GM18861 (cell line): ENCODE measurements around the gene KLHL9.
A peak's percentile ranks its signal among the peaks of the same experiment; 100 is the strongest.

ENCODE experiments used
- ATAC-seq: cut with Tn5 transposase; IDR thresholded peaks from one replicate; pipeline ENCODE4 v1.9.1; 2021; ENCODE audit not compliant: unreplicated experiment

The KLHL9 gene

DNA sequence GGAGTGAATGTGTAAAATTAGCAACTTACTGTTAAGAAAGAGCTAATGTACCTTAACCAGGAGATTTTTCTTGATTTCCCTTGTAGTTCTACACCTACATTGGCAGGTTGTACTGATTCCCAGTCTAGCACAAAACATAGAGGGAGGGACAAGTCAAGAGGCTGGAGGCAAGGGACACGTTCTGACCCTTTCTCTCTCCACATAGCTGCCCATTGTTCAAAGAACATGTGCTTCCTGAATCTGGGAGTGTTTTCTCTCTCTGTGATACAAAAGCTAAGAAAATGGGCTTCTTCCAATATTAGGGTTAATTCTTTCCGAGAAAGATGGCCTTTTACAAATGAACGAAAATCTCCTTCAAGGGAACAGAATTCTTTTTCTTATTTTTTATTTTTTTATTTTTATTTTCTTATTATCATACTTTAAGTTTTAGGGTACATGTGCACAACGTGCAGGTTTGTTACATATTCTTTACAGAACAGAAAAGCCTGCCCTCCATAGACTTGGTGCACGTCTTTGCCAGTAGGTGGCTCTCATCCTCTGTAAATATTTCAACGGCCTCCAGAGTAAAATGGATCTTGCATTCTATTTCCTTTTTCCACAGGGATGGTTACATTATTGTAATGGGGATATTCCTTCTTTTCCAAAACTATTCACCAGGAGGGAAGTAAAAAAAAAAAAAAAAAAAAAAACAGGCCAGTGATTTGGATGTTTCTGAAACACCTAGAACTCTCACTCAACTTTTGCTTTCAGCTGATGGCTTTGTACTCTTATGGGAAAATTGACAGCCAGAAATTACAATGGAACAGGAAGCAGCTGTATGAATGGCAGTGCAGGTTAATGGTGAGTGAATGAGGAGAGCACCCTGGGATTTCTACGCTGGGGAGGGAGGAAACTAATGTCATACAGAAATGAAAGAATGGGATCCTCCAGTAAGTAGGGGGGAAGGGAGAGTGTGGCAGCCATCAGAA is 17.0 kb downstream of the KLHL9 start:
- peak; percentile 55 for ATAC-seq

DNA sequence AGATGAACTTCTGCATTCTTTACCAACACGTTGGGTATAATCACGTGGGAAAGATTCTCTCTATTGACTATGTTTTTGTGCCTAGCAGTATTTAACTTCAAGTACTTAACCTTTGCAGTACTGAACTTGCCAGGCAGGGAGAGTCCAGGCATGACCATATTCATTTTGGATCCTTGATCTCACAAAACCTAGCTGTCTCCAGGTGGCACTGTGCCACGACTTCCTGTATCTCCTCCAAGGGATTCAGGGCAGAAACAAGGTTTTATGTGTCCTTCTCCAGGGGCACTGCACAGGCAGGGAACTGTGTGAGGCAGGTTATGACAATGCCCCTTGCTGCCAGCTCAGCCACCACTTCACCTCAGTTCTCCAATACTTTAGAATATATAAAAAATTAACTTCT is 18.3 kb downstream of the KLHL9 start:
- ATAC-seq: no peak

DNA sequence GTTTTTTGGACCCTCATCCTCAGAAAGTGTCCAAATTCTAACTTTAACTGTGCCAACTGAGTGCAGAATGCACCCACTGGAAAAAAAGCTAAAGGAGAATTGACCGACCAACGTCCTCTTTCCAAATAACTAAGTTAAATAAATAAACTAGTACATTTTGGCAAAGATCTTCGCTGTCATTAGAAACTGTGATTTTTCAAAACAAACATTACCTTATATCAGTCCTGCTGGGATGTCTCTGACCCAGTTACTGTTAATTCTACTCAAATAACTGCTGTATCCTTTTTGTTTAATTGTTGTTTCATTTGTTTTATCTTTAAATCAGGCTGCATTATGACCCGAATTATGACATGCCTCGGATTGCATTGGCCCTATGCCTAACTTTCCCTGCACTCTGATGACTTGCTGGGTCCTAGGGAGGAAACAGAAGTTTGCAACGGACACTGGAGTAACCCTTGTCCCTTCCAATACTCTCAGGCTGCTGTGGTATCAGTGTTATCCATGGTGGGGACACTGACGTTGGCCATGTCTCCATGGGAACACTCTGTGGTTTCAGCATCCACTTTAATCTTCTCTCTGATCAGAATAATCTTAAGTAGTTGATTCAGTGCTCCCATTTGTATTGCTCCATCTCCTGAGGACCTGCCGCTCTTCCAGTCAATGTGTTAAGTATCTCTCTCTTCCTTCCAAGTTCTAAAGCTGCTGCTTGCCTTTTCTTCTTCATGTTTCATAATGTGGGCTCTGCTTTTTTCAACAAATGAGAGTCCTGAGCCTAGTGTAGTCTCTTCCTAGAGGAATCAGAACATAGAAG is 19.0 kb downstream of the KLHL9 start:
- no peak for ATAC-seq

DNA sequence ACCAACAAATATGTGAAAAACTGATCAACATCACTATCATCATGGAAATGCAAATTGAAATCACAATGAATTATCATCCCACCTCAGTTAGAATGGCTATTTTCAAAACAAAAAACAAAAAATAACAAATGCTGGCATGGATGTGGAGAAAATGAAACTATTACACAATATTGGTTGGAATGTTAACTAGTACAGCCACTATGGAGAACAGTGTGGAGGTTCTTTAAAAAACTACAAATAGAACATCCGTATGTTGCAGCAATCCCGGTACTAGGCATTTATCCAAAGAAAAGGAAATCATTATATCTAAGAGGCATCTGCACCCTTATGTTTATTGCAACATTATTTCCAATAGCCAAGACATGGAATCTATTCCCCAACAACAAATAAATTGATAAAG is 21.1 kb downstream of the KLHL9 start:
- no peak for ATAC-seq

DNA sequence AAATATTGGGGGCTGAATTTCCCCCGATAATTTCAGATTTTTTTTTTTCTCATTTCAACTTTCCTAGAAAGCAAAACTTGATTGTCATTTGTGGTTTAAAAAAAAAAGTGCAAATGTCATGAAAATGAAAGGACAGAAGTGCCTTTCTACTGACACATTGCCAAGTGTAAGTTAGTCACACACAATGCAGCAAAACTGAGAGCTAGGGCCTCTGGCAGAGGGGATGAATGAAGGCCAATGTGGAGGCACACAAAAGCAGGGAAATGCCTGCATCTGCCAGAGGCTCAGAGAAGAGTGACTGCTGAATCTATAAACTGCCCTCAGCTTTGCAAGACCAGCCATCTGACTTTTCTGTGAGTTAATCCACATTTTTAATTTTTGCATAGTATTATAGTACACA is 23.3 kb downstream of the KLHL9 start:
- no peak for ATAC-seq

DNA sequence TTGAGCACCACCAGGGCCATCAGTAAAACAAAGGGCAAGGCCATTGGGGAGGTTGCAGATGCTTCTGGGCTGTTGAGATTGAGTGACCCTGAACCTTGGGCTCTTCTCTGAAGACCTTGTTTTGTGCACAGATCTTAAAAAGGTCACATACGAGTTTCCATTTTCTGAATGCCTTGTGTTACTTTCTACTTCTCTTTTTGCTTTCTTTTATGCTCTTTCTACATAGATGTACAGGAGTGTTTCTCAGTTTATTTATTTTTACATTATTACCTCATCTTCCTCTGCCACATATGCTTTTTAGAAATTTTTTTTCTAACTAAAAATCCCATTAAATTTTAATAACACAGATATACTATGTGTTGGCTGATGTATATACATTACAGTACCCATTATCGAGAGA is 30.0 kb downstream of the KLHL9 start, which contains the start of gene IFNA5:
IFNA5 (minus strand) TSS at position 101 of the 400 bp plus-strand sequence; CDS start at position 44, 57 bp downstream.
- no peak for ATAC-seq

DNA sequence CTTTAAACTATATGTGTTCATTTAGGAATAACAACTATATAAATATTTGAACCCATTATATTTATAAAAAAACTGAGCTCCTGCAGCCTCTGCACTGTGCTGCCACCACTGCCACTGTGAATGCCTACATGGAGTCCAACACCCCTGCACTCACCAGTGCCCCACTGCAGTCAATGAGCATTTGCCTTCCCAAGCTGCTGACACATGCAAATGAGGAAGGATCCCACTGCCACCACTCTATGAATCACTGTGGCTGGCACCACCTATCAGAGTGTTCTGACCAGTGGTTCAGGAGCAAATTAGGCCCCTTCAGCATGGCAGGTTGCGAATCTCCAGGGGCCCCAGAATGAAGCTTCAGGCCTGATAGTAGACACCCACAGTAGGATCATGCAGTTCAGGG is 39.2 kb downstream of the KLHL9 start:
- no peak for ATAC-seq

DNA sequence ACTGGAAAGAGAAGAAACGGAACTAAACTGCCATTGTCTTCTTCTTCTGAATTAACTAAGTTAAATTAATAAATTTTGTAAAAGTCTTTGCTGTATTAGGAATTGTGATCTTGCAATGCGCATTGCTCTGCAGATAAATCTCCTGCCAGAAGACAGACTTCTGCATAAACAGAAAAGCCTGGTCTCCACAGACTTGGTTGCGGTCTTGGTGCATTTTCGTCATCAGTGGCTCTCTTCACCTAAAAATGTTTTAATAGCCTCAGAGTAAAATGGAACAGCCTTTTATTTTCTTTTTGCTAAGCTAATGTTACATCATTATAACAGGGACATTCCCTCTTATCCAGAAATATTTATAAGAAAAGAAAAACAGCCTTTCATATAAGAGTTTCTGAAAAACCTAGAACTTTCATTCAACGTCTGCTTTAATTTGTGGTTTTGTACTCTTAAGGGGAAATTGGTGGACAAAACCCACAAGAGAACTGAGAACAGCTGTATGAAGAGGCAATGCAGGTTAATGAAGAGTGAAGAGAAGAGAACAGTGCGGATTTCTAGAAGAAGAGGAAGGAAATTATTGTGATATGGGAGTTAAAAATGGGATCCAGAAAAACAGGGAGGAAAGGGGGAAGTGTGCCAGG is 40.2 kb downstream of the KLHL9 start:
- ATAC-seq: peak; percentile 60

DNA sequence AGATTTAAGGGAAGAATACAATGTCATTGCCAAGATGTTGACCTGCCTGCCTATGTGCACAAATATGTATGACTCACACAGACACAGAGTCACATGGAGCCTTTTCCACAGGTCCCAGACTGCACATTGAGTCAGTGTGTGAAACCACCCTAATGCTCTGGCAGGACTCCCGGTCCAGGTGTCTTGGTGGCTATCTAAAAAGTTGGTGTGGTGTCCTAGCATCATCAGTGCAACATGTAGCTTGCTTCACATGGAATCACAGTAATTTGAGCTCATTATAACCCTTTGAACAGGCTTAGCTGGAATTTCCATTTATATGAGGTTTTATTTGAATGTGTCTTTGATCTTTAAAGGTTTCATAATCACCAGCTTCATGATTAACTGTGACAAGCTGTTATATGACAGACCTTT is 40.8 kb downstream of the KLHL9 start:
- peak; percentile 64 for ATAC-seq

DNA sequence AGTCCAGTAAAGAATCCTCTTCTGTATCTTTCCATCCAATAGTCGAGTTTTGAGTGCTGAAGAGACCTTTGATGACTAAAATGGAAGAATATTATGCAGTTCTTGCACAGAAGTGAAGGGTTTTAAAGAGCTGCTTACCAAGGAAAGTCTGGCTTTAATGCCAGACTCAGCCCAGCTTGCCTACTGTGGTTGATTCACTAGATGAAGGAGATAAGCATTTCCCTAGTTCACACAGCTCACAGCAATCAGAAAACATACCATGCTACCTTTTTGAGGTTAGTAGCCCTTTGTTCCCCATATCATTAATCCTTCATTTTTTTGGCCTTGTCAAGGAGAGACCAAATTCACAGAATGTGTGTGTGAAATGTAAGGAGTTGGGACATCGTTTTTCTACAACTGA is 45.4 kb downstream of the KLHL9 start:
- ATAC-seq: no peak

DNA sequence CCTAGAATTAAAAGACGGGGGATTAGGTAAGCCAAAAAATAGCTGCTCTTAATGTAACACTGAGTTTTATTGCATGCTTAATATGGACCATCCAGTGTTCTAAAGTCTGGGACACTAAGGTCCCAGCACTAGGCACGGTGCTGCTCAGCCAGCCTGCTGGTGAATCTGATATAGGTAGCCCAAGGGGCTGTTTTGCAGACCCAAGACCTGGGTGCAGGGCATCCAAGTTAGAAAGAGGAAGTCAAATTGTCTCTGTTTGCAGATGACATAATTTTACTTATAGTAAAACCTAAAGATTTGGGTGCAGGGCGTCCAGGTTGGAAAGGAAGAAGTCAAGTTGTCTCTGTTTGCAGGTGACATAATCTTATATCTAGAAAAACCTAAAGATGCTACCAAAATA is 47.9 kb downstream of the KLHL9 start:
- no peak for ATAC-seq

DNA sequence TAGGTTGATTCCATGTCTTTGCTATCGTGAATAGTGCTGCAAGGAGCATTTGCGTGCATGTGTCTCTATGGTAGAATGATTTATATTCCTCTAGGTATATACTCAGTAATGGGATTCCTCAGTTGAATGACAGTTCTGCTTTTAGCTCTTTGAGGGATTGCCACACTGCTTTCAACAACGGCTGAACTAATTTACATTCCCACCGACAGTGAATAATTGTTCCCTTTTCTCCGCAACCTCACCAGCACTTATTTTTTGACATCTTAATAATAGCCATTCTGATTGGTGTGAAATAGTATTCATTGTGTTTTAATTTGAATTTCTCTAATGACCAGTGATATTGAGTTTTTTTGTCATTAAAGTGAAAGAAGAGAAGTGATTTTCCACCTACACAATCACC is 48.5 kb downstream of the KLHL9 start:
- ATAC-seq: no peak

DNA sequence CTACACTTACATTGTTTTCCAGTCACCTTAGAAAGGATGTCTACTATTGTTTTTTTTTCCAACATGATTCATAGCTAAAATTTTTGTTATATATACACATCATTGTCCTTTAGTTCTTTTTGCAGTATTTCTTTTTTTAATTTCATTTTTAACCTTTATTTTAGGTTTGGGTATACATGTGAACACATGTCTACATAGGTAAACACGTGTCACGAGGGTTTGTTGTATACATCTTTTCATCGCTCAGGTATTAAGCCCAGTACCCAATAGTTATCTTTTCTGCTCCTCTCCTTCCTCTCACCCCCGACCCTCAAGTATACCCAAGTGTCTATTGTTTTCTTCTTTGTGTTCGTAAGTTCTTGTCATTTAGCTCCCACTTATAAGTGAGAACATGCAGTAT is 49.1 kb downstream of the KLHL9 start:
- ATAC-seq: no peak

DNA sequence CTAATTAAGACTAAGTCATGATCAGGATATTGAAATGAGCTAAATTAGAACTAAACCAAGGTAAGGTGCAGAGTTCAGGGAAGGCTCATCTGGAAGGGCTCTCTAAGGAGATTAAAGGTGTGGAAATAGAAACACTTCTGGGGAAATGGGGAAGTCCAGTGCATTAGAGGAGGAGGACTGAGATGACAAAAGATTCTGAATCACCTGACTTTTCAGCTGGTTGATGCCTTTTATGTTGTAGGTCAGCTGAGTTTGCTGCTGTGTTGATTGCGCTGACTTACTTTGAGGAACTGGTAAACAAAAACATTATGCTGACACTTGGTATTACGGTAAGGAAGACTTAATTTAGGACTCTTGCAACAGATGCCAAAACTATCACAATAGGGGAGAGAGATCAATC is 53.9 kb downstream of the KLHL9 start:
- ATAC-seq: no peak
